ENCODE data around the gene HMGA1.
"Not testable (repeated sequence)": the region's sequence is repeated elsewhere in the genome, so short reads cannot be mapped to it uniquely, and the experiment has no call there.

HMGA1 gene

DNA sequence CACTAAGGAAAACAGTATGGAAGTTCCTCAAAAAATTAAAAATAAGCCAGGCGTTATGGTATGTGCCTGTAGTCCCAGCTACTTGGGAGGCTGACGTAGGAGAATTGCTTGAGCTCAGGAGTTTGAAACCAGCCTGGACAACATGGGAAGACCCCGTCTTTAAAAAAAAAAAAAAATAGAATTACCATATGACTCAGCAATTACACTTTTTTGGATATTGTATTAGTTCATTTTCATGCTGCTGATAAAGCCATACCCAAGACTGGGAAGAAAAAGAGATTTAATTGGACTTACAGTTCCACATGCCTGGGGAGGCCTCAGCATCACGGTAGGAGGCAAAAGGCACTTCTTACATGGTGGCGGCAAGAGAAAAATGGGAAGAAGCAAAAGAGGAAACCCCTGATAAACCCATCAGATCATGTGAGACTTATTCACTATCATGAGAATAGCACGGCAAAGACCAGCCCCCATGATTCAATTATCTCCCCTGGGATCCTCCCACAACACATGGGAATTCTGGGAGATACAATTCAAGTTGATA is 22.9 kb downstream of the HMGA1 start:
- no peak for DNase-seq (ENCODE audit: low read depth in 3 of 3)

DNA sequence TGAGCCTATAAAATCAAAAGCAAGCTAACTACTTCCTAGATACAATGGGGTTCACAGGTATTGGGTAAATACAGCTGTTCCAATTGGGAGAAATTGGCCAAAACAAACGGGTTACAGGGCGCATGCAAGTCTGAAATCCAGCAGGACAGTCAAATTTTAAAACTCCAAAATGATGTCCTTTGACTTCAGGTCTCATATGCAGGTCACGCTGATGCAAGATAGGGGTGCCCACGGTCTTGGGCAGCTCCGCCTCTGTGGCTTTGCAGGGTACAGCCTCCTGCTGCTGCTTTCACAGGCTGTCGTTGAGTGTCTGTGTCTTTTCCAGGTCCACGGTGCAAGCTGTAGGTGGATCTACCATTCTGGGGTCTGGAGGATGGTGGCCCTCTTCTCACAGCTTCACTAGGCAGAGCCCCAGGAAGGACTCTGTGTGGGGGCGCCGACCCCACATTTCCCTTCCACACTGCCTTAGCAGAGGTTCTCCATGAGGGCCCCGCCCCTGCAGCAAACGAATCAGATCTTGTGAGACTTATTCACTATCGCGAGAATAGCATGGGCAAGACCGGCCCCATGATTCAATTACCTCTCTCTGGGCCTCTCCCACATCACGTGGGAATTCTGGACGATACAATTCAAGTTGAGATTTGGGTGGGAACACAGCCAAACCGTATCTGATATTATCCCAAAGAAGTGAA is 24.0 kb downstream of the HMGA1 start:
- no peak for DNase-seq (ENCODE audit: low read depth in 3 of 3)

- not testable (repeated sequence) for DNase-seq (ENCODE audit: low read depth in 3 of 3)
Measured at GRCh38 chr6:34263484-34263883, 26.8 kb downstream of the HMGA1 start.

DNA sequence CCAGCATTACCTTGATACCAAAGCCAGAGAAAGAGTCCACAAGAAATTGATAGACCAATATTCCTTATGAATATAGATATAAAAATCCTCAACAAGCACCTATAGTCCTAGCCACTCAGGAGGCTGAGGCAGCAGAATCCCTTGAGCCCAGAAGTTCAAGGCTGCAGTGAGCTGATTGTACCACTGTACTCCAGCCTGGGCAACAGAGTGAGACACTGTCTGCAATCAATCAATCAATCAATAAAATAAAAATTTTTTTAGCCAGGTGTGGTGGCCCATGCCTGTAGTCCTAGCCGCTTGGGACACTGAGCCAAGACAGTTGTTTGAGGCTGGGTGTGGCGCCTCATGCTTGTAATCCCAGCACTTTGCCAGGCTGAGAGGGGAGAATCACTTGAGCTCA is 31.1 kb downstream of the HMGA1 start:
- DNase-seq (ENCODE audit: low read depth in 3 of 3), result no peak

GRCh38 chr6:34269132-34269531 is 32.5 kb downstream of the HMGA1 start:
- DNase-seq (ENCODE audit: low read depth in 3 of 3), result not testable (repeated sequence)

DNA sequence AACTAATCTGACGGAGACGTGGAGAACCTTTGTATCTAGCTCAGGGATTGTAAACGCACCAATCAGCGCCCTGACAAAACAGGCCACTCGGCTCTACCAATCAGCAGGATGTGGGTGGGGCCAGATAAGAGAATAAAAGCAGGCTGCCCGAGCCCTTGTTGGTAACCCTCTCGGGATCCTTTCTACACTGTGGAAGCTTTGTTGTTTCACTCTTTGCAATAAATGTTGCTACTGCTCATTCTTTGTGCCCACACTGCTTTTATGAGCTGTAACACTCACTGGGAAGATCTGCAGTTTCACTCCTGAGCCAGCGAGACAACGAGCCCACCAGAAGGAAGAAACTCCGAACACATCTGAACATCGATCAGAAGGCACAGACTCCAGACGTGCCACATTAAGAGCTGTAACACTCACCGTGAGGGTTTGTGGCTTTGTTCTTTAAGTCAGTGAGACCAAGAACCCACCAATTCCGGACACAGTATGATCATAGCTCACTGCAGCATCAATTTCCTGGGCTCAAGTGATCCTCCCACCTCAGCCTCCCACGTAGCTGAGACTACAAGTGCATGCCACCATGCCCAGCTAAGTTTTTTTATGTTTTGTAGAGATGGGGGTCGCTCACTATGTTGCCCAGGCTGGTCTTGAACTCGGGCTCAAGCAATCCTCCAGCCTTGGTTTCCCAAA is 33.1 kb downstream of the HMGA1 start:
- DNase-seq (ENCODE audit: low read depth in 3 of 3), result not testable (repeated sequence)

DNA sequence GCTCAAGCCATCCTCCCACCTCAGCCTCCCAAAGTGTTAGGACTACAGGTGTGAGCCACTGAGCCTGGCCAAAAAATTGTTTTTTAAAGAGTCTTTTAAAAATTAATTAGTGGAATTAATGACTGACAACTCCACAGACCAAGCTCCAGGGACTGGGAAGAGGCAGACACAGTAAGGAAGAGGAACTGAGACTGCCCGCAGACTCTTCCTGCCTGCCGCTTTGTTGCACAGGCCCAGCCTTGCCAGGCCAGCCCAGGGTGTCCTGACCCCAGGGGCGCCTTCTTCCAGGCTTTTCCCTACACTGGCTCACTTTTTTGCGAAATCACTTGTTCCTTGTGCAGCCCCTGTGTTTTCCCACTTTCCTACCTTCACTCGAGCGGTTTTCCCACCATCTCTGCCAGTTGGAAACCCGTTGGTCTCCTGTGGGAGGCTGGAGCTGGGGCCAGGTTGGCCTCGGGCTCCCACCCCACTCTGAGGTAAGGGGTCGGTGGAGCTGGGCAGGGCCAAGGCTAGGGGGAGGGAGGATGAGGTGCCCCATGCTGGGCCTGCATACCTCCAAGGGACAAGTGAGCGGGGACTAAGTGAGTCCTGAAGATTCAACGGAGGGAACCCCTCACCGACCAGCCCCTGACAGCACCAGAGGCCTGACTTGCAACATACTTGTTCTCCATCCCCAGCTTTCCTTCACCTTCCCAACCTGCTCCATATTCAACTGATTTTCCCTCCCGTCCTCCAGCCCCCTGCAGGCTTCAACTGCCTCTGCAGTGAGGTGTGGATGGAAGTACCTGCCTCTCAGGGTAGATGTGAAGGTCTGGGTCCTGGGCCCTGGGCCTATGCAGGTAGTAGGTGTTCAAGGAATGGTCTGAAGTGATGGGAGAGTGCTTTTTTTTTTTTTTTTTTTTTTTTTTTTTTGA is 35.6 kb downstream of the HMGA1 start:
- no peak for DNase-seq (ENCODE audit: low read depth in 3 of 3)

- no peak for DNase-seq (ENCODE audit: low read depth in 3 of 3)
Measured at GRCh38 chr6:34273242-34273805, 36.7 kb downstream of the HMGA1 start.

DNA sequence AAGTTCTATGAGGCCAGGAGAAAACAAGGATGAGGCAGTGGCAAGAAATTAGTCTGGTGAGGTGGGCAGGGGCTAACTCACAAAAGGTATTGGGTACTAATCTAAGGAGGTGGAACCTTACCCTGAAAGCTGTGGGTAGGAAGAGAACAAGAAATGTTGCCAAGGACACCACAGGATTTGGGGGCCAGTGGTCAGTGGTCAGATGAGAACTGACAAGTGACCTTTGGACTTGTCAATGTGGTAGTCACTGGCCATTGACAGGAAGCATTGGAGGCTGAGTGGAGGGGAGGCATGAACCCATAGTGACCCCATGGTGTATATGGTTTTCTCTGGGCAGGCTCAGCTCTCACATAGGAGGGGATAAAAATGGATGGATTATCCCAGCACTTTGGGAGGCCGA is 37.5 kb downstream of the HMGA1 start:
- DNase-seq (ENCODE audit: low read depth in 3 of 3), result no peak

GRCh38 chr6:34275128-34275804 is 38.6 kb downstream of the HMGA1 start:
- no peak for DNase-seq (ENCODE audit: low read depth in 3 of 3)

GRCh38 chr6:34276191-34276590 is 39.5 kb downstream of the HMGA1 start:
- no peak for DNase-seq (ENCODE audit: low read depth in 3 of 3)

GRCh38 chr6:34276881-34277762 is 40.4 kb downstream of the HMGA1 start:
- DNase-seq (ENCODE audit: low read depth in 3 of 3), result no peak

GRCh38 chr6:34277763-34278112 is 41.1 kb downstream of the HMGA1 start:
- no peak for DNase-seq (ENCODE audit: low read depth in 3 of 3)

- no peak for DNase-seq (ENCODE audit: low read depth in 3 of 3)
Measured at GRCh38 chr6:34278833-34279232, 42.2 kb downstream of the HMGA1 start.

DNA sequence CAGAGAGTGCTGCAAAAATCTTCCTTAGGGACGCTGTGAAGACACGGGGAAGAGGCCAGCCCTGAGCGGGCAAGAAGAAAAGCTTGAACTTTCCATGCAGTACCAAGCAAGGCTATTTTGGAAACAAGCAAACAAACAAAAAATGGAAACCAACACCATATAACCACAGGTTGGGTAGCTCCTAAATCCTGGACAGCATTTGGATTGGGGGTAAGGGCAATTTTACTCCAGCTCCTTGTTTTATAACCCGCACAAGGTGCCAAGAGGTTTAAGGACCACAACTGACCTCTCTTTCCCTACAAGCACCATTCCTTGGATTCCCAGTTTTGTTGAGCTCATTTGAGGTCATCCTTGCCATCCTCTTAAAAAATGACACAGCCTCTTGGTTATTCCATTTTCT is 43.5 kb downstream of the HMGA1 start:
- DNase-seq (ENCODE audit: low read depth in 3 of 3), result no peak

DNA sequence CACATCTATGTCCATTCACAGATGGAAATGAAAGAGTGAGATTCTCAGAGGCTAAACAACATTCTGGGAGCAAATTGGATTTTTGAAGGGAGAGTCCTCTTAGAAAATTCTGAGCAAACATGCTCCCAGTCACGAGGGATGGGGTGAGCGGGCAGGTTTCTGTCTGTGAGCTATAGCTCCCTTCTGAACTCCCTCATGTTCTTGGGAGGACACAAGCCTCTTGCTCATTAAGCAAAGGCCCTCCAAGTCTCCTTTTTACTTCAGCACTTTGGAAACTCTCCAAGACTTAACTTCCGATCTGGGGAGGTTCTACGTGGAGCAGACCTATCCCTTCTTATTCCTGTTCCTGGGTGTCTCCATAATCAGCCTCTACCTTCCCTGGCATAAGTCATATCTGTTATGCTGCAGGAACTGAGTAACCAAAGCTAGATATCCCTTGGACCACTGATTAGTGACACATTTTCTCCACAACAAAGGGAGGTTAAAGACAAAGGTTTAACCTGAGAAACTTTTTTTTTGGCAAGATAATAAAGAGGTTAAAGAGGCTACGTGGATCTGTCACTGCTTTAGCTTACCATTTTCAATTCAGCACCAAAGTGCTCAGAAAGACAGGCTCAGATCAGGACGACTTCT is 45.1 kb downstream of the HMGA1 start:
- no peak for DNase-seq (ENCODE audit: low read depth in 3 of 3)

GRCh38 chr6:34284563-34285447 is 48.1 kb downstream of the HMGA1 start:
- no peak for DNase-seq (ENCODE audit: low read depth in 3 of 3)

DNA sequence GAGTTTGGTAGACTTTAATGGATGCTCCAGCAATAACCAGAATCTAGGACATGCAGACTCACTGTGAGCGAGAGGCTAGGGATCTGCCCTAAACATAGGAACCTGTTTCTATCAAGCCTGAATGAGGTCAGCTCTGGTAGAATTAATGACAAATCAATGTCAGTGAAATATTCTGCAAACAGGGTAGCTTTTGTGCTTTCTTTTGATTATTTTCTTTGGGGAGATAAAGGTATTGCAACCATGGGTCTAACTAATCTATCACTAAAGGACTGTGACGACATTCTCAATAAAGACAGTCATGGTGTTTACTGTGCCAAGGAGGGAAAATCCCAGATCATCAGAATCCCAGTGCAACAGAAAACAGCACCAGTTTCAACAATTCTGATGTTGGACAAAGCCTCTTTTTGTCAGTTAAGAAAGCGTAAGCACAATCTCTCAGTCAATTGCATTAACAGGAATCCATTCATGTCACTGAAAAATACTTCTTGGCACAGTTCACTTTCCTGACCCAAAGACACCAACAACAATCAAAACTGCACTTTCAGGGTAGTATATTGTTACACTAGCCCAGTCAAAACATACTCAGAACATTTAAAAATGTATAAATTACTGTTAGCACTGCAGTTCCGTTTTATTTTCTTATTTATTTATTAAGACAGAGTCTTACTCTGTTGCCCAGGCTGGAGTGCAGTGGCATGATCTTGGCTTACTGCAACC is 48.9 kb downstream of the HMGA1 start:
- no peak for DNase-seq (ENCODE audit: low read depth in 3 of 3)

Data from stimulated activated CD4-positive, alpha-beta T cell treated with anti-CD3 and anti-CD28 coated beads, TNF-alpha, amount 100 ng/mL, for 24 hours (primary cell).